HFFc6 (cell line): ENCODE measurements around the gene SREK1IP1. TPM values are rescaled to one million over a fixed set of nuclear protein-coding genes. Genes with fewer than 3 reads are reported as not detected.

Experiments used
- DNase-seq: peaks from one replicate; pipeline ENCODE4 v3.0.0-alpha.2; 2018
- H3K27ac Mint-ChIP-seq: 2 replicates; pipeline ENCODE4 v1.8.0; 2020; ENCODE audit warnings: mild to moderate bottlenecking, mixed read lengths
- H3K27me3 Mint-ChIP-seq: 2 replicates; pipeline ENCODE4 v1.8.0; 2021; ENCODE audit warnings: mild to moderate bottlenecking, moderate library complexity, mixed read lengths; ENCODE audit not compliant: insufficient read depth
- H3K36me3 Mint-ChIP-seq: 2 replicates; pipeline ENCODE4 v1.8.0; 2021; ENCODE audit warnings: low read depth, mixed read lengths
- H3K4me1 Mint-ChIP-seq: 2 replicates; pipeline ENCODE4 v1.8.0; 2020; ENCODE audit warnings: low read depth, mixed read lengths
- H3K4me3 Mint-ChIP-seq: 2 replicates; pipeline ENCODE4 v1.8.0; 2020; ENCODE audit warnings: mild to moderate bottlenecking, moderate library complexity, mixed read lengths
- H3K9me3 Mint-ChIP-seq: 2 replicates; pipeline ENCODE4 v1.8.0; 2020; ENCODE audit warnings: mild to moderate bottlenecking, mixed read lengths
- total RNA-seq, 6 experiments: library from RNA; stranded (reverse); fragmentation: NEBNext Ultra II Directional; extraction: Animal tissue kit (Norgen Biotek cat#: 25700); gene quantifications; 2 replicates in 1 of 6; 3 replicates in 5 of 6; pipeline ENCODE4 v1.2.3, GENCODE V29; 2021
- TF ChIP-seq, protein P1 (sequence below): fragments of 200-600 bp; sonication (generic); IDR thresholded peaks from 2 replicates; pipeline ENCODE4 v1.5.0; 2021; ENCODE audit warnings: antibody characterized with exemption, mild to moderate bottlenecking

The SREK1IP1 gene
- total RNA-seq, 6 experiments from 2014 or later: 20.8 to 24.5 (median 22.6) TPM

DNA sequence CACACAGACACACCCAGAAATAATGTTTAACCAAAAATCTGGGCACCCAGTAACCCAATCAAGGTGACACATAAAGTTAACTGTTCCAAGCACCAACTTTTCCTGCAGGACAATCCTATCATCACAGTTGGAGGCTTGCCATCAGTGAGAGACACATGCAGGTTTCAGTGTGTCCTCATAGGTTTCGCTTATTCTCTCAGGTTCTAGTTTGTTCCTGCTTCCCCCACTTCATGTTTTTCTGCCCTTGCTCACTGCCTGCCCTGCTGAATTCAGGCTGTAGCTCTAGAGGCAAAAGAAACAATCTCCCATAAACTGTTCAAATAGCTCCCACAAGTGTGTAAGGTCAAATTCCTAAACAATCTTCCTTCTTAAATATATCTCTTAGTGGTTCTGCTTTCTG lies 98.2 kb downstream of the SREK1IP1 start:
- TF ChIP-seq, protein P1, sequence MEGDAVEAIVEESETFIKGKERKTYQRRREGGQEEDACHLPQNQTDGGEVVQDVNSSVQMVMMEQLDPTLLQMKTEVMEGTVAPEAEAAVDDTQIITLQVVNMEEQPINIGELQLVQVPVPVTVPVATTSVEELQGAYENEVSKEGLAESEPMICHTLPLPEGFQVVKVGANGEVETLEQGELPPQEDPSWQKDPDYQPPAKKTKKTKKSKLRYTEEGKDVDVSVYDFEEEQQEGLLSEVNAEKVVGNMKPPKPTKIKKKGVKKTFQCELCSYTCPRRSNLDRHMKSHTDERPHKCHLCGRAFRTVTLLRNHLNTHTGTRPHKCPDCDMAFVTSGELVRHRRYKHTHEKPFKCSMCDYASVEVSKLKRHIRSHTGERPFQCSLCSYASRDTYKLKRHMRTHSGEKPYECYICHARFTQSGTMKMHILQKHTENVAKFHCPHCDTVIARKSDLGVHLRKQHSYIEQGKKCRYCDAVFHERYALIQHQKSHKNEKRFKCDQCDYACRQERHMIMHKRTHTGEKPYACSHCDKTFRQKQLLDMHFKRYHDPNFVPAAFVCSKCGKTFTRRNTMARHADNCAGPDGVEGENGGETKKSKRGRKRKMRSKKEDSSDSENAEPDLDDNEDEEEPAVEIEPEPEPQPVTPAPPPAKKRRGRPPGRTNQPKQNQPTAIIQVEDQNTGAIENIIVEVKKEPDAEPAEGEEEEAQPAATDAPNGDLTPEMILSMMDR: no peak
- Mint-ChIP-seq H3K36me3 (no peaks in the 10 kb centered on the region), H3K9me3 (no peaks in the 10 kb centered on the region), H3K4me1 (peaks cover 11% of the 10 kb centered on the region), H3K4me3 (no peak overlapping the region), H3K27ac (no peak overlapping the region), H3K27me3 (peaks cover 11% of the 10 kb centered on the region)
- no peak for DNase-seq

Other genes starting within 250 kb of the SREK1IP1 start
- gene SHISAL2B, start 78.2 kb downstream of the SREK1IP1 start, total RNA-seq: not detected
- 10 to 100 TPM; 19.6 to 29.9 (median 25.4) TPM for gene CWC27, start 239 bp upstream of the SREK1IP1 start, total RNA-seq